ENCODE results near the gene HYAL4.

GRCh38 chr7:123883154-123883553, 38.2 kb downstream of the HYAL4 start:
- no peak for TF ChIP-seq POLR2AphosphoS5 (IDR thresholded peaks at IDR 0.05; ENCODE audit: borderline replicate concordance, low read depth, low read length)
- TF ChIP-seq EZH2 (IDR thresholded peaks at IDR 0.05), result no peak

Measured in SK-N-MC (cell line).